RKO (cell line): ENCODE measurements around the gene FHAD1.
A peak's percentile ranks its signal among the peaks of the same experiment; 100 is the strongest.

Experiments
- DNase-seq: peaks from one replicate; pipeline ENCODE4 v3.0.0-alpha.2; 2016; ENCODE audit warnings: low spot score

FHAD1 gene

DNA sequence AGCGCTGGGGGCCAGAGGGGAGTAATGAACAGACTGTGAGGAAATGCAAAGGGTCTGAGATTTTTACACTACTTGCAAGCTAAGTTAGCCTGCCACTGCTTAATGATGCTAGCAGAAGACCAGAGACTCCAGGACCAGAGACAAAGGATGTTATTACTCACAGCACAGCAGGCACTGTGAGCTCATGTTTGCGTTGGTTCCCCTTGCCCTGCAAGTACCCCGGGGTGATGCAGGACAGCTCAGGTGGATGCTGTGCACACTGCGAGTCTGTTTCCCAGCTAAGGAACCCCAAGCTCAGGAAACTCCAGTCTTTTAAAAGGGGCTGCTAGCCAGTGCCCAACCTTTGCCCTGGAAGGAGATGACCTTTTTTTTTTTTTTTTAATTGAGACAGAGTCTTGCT is 1.2 kb downstream of the FHAD1 start:
- DNase-seq = no peak

DNA sequence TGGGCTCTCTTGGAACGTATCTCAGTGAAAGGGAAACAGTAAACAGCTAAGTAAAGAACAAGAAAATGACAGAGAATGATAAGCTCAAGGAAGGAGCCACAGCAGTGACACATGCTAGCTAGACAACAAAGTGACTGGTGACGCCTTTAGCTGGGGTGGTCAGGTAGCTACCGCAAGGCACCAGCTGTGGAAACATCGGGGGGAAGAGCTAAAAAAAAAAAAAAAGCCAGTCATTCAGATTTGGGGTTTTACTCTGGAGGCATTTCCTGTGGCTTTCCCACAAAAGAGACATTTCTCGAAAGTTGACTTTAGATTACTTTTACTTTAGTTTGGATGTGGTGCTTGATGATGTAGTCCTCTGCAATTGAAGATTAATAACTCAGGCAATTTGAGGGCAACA is 2.1 kb downstream of the FHAD1 start:
- no peak for DNase-seq

DNA sequence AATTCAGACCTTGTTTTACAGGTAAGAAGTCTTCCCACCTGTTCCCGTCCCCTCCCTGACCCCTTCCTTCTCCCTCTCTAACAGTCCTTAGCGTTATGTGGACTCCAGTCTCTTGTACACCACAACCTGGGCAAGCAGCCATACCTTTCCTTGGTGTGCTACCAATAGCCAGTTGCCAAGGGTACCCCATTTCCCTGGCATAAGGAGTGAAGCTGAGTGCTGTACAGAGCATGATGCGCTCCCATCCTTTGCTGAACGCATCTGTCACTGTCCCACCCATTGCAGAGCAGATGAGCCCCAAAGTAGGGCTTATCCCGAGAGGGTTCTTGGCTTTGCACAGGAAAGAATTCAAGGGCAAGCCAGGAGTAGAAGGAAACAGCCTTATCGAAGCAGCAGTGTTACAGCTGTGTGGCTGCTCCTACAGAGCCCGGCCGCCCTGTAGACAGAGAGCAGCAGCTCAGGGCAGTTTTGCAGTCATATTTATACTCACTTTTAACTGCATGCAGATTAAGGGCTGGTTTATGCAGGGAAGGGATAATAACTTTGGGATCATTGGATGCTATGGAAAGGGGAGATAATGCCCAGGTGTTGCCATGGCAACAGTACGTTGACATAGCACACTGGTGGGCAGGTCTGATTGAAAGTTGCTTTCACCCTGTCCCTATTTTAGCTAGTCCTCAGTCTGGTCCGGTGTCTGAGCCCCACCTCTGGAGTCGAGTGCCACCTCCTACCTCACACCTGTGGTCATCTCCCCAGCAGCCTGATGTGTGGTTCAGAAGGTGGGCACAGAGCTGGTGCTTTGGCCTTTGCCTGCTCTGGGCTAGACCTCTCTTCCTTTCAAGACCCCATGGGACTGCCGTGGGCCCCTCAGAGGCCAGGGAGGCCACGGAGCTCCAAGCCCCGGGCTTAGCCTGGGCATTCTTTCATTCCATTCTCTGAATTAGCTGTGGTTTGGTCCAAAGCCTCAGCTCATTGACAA is 5.1 kb downstream of the FHAD1 start:
- no peak for DNase-seq

DNA sequence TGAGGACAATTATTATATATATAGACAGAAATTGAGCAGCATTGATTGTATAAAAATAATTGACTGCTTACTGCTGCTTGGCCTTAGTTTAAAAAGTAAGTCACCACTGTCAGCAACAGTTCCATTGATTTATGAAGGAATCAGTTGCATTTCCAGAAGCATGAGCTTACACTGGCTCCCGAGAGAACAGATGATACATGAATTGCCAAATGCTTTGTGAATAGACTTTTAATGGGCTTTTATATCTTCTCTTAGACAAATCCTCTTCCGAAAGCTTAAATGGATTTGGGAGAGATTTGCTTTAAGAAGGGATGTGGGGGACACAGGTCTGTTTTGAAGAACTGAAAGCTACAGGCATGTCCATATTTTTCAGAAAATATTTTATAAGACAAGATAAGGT is 7.5 kb downstream of the FHAD1 start:
- DNase-seq = no peak

DNA sequence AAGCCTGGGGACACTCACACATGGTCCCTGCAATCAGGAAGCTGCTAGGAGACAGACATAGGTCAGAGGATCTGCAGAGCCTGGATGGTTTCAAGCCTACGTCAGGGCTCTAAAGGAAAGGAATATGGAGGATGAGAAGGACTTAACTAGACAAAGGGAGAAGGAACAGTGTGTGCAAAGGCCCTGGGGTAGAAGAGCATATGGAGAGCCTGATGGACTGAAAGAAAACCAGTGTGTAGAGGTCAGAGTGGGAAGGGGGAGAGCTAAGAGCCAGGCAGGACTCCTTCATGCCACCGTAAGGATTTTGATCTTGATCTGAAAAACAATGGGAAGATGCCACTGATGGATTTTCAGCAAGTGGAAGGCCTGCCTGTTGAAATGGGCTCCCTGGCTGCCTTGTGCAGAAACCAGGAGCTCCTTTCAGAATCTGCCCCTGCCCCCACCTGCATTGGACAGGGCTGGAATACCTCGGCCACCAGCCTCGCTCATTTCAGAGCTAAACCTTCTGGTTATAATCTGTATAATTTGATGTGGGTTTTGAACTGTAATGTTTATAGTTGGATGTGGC is 8.6 kb downstream of the FHAD1 start:
- DNase-seq = no peak

DNA sequence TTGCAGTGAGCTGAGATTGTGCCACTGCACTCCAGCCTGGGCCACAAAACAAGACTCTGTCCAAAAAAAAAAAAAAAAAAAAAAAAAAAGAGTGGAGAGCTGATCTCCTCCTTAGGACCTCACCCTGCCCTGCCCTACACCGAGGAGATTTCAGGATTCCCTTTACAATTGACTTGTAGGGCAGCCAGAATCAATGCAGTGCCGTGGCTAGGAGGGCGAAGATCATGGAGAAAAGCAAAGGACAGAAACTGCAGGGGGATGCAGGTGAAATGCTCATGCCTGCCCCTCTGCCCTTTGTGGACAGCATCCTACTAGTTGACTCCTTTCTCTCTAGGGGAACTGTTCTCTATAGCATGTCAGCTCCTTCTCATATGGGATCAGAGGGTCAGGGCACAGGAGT is 9.6 kb downstream of the FHAD1 start:
- no peak for DNase-seq

DNA sequence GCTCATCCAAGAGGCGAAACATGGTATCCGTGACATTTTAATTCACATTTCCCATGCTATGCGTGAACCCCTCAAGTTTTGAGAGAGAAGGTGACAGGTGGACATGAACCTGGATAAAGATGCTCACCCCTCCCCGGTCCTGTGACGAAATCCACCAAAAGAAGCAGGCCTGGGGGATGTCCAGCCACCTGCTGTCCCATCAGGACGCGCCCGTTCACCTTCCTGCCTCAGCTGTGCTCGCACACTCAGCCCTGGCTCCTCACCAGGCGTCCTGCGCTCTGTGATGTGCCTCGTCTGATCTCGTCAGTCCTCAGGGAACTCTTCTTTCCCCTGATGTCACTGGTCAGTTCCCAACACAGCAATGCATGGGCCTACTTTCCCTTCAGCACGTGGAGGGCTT is 10.3 kb downstream of the FHAD1 start:
- DNase-seq = no peak

DNA sequence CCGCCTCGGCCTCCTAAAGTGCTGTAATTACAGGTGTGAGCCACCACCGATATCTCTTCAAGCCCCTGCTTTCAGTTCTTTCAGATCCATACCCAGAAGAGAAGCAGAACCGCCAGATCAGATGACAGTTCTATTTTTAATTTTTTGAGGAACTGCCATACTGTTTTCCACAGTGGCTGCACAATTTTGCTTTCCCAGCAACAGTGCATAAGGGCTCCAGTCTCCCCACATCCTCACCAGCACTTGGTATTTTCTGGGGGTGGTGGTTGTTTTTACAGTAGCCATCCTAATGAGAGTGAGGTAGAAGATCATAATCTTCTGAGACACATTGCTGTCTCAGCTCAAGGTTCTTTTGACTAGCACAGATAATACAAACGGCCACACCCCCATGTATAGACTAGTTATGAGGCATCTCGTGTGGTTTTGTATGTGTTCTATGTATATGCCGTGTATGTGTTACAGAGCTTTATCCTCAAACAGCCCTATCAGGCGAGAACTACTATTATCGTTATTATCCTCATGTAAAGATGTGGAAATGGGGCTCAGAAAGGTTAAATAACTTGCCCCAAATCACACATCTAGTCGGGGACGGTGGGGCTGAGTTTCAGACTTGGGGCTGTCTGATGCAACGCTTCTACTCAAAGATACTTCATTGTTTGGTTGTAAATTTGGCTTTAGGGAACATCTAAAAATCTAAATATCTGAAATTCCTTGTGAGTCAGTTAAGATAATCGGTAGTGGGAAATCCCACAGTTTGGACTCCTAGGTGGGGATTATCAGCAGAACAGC is 12.0 kb downstream of the FHAD1 start:
- no peak for DNase-seq

DNA sequence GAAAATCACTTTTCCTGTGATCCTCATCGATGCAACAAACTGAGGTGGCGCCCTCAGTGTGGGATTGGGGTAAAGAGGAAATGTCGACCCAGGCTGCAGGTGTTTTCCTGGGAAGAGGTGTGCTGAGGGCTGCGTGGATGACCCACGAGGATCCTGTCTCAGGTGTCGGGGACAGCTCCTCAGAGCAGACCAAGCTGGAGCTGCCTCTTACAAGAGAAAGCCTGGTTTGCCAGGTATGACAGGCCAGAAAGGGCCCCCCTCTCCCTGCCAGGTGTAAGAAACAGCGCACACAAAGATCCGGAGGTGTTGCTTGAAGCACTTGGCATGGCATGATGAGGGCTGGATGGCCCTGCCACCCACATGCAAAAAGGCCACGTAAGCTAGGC is 12.6 kb downstream of the FHAD1 start:
- no peak for DNase-seq

DNA sequence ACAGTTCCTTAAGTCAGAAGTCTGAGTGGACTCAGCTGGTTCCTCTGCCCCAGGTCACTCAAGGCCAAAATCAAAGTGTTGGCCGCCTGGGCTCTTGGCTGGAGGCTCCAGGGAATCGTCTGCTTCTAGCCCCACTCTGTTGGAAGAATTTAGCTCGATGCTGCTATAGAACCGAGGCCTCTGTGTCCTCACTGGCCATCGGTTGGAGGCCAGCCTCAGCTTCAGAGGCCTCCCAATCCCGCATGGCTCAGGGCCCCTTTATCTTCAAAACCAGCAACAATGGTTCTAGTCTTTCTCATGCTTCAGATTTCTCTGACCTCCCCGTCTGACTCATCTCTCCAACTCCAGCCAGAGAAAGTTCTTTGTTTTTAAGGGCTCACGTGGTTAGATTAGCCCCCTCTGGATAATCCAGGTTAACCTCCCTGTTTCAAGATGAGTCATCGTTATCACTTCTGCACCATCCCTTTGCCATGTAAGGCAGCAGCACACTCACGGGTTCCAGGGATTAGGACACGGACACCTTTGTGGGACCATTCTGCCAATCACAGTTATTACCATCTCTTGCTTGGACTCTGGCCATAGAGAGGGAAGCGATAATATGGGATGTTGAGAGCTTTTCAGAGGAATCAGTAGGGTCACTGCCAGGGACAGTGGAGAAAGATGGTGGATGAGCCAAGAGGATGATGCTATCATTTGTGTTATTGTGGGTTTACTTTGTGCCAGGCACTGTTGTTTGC is 13.6 kb downstream of the FHAD1 start:
- no peak for DNase-seq

DNA sequence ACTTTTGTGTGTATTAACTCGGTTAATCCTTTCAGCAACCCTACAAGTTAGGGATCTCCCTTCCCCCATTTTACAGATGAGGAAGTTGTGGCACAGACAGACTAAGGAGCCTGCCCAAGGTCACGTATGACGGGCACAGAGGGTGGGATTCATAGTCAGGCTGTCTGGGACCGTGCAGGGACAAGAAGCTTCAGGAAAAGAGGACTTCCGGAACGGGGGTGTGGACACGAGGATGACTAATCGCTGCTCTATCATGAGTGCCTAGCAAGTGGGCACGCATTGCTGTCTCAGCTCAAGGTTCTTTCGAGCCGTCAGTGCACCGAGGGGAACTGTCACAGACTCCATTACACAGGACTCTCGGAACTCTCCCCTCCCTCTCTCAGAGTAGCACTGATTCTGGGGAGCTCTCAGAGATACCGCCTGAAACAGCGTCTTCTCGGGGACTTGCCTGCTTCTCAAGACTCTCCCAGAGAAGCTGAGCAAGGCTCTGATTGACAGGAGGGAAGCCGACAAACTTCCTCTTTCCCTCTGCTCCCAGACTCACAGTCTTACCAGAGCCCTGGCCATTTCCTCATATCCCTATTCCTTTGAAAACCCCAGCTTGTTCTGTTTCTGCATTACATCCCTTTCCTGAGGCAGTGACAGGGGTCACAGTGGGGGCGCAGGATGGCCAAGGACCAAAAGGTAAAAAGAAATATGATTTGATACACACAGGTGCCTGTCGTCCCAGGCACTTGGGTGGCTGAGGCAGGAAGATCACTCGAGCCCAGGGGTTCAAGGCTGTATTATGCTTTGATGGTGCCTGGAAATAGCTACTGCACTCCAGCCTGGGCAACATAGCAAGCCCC is 14.4 kb downstream of the FHAD1 start:
- DNase-seq = peak; percentile 16

DNA sequence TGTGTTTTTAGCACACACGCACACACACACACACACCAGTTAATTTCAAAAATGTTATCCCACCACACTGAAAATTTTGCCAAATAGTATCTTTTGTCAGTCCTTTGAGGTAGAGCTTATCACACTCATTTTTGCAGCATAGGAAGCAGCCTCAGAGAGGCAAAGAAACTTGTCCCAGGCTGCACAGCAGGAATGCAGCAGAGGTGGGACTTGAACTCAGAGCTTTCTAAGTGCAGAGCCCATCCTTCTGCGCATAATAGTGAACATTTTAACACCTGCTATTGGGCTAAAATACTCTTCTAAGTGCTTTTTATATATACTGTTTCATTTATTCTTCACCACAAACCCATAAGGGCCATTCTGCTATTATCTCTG is 15.0 kb downstream of the FHAD1 start:
- no peak for DNase-seq

DNA sequence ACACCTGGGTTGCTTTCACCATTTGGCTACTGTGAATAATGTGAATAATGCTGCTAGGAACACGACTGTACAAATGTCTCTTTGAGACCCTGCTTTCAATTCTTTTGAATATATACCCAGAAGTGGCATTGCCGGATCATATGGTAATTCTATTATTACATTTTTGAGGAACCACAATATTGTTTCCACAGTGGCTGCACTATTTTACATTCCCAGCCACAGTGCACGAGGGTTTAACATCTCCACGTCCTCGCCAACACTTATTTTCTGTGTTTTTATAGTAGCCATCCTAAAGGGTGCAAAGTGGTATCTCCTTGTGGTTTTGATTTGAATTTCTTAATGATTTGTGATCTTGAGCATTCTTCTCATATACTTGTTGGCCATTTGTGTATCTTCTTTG is 15.7 kb downstream of the FHAD1 start:
- no peak for DNase-seq

DNA sequence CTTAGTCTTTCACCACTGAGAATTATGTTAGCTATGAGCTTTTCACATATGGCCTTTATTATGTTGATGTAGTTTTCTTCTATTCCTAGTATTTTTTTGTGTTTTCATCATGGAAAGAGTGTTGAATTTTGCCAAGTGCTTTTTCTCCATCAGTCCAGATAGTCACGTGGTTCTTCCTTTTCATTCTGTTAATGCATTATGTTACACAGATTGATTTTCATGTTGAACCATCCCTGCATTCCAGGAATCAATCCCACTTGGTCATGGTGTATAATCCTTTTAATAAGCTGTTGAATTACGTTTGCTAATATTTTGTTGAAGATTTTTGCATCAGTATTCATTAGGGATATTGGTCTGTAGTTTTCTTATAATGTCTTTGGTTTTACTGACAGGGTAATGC is 17.7 kb downstream of the FHAD1 start:
- no peak for DNase-seq

DNA sequence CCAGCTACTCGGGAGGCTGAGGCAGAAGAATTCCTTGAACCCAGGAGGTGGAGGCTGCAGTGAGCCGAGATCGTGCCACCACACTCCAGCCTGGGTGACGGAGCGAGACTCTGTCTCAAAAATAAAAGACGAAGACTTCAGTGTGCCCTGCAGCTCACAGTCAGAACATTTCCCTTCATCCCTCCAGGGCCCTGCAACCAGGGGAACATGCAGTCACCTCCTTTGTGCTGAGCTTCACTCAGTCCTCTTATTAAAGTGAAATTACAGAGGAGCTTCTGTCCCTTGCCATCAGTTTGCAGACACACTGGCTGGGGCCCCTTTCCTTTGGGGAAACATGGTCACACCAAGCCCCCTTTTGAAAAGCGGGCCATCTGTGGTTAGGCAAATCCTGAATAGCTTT is 24.2 kb downstream of the FHAD1 start:
- no peak for DNase-seq

DNA sequence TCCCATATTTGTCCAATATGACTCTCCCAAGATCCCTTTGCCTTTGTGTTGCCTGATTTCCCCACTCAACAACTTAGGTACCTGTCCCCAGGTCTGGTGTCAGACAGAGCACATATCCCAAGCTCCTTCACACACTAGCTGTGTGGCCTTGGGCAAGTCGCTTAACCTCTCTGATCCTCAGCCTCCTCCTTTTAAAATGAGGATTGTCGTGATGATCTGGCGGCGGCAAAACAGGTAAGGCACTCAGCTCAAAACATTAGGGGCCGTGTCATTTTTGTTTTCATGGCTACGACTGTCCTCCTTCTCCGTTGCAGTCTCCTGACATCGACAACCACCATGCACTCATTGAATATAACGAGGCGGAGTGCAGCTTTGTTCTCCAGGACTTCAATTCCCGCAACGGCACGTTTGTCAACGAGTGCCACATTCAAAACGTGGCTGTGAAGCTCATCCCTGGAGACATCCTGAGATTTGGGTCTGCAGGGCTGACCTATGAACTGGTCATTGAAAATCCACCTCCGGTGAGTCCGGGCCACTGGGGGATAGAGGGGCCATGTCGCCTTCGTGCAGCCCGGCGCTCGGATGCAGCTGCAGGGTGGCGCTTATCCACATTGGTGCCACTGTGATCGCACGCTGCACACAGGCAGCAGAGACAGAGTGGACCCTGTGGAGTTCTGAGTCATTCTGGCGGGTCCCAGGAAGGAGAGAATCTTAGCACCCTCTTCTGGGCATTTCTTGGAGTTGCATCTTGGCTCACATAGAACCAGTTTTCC is 25.2 kb downstream of the FHAD1 start:
- DNase-seq = peak; percentile 82

DNA sequence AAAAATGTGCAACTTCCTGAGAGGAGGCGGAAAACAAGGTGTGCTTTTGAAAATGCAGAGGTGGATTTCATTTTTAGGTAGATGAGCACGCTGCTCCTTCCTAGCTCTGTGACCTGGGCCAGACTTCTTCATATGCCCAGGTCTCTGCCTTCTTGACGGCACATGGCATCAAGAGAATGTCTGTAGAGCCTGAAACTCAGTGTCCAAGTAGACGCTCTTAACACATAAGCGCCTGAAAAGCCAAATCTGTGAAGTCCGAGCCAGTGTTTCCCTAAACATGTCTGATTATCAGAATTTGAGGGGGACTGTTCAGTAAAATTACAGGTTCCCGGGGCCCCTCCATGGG is 25.7 kb downstream of the FHAD1 start:
- DNase-seq = no peak

DNA sequence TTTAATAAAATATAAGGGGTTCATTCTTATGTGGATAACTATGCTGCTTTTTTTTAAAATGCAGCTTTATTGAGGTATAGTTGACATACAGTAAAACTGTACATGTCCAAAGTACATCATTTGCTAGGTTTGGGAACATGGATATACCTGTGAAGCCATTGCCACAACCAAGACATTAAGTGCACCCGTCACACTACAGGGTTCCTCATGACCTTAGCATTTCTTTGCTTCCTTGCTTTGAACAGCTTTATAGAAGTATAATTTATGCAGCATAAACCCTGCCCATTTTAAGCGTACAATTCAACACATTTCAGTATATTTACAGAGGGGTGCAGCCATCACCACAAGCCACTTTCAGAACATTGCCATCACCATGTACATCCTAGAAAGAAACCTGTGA is 26.3 kb downstream of the FHAD1 start:
- DNase-seq = no peak

DNA sequence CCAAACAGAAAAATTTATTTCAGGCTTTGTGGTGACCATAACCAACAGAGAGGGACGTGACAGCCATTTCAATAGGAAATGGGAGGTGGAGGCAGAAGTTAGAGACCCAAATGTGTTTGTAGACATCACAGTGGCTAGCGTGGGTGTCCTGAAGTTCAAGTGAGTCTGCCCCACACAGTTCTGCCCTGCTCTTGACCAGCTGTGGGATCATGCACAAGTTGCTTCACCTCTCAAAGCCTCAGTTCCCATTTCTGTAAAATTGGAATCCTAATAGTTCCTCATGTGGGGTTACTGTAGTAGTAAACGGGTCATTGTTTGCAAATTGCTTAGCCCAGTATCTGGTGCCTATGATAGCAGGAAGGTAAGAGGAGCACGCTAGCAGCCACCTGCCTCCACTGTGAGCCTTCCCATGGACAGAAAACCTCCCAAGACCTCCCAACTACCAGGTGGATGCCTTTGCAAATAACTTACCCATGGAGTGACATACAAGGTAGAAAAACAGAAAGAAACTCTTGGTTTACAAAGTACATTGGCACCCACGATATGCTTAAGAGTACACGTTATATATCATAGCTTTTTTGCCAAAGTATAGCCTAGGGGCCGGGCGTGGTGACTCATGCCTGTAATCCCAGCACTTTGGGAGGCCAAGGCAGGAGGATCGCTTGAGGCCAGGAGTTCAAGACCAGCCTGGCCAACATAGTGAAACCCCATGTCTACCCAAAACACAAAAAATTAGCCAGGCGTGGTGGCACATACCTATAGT is 29.1 kb downstream of the FHAD1 start:
- DNase-seq = no peak
